NCI-H2196 treated with DMSO at 0.1 percent for 48 hours (cell line): ENCODE results near the gene ENTPD1.
"Not testable (repeated sequence)": the region's sequence is repeated elsewhere in the genome, so short reads cannot be mapped to it uniquely, and the experiment has no call there.

Source experiments
- DNase-seq: peaks from one replicate; lab custom pipeline; 2025; ENCODE audit not compliant: unreplicated experiment; lab: John Stamatoyannopoulos, UW

The ENTPD1 gene

GRCh38 chr10:95861386-95861785 is 105.4 kb downstream of the ENTPD1 start:
- no peak for DNase-seq

DNA sequence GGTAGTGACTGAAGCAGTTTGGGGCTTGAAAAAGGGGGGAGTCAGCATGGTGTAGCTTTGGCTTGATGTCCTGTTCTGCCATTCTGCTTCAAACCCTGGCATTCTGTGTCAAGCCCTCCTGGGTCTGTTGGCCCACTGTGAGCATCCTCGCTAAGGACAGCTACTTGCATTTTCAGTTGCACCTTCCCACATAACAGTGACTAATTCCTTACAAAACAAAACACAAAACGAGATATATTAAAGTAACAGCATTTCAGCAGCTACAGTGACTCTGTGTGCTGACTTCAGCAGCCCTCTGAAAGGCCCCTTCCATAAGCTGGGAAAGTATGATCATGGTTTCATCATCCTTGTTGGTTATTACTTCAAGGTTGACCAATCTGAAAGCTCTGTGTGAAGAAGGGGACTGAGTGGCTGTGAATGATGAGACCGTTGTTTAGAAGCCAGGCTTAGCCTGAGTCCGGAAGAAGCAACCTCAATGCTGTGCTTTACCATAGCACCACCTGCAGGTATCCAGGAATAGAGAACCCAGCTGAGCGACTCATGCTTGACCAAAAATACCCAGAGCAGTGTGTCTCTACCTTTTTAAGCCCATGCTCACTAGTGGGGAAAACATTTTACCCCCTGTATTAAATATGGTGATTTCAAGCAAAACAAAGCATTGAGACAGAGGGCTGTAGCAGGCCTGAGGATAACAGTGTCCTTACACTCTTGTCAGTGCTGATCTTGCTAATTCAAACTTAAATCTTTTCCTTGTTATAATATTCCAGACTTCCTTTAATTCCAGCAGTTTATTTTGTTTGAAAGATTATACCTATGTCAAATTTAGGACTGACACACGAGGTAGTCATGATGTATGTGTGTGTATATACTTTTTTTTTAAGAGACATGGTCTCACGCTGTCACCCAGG is 109.2 kb downstream of the ENTPD1 start:
- DNase-seq: no peak

GRCh38 chr10:95865814-95866466 is 110.0 kb downstream of the ENTPD1 start:
- no peak for DNase-seq

DNA sequence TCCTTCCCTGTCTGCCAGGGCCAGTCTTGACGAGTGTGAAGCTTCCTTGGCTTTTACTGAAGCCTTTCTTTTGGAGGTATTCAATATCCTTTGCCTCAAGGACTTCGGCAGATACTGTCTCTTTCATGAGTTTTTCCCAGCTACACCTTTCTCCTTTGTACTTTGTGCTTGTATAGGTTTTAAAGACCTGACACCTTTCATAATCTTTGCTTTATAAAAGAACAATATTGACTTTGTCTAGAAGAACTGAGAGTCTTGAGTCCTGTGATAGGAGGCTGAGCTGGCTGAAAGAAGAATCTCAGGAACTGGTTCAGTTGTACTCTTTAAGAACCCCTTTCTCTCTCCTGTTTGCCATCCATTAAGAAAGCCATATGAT is 110.5 kb downstream of the ENTPD1 start:
- no peak for DNase-seq

DNA sequence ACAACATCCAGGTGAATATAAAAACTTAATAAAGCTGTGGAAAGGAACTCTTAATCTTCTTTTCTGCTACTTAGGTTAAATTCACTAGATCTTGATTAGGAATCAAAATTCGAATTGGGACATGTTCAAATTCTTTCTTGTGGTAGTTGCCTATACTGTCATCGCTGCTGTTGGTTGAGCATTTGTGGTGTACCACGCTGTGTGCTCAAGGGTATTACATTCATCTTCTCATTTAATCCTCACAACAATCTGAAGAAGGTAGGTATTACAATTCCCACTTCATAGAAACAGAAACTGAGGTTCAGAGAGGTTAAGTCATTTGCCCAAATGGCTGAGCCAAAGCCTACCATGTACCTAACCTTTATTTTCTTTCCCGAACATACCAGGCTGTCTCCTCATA is 111.9 kb downstream of the ENTPD1 start:
- DNase-seq: no peak

GRCh38 chr10:95872158-95872711 is 116.3 kb downstream of the ENTPD1 start:
- DNase-seq: no peak

DNA sequence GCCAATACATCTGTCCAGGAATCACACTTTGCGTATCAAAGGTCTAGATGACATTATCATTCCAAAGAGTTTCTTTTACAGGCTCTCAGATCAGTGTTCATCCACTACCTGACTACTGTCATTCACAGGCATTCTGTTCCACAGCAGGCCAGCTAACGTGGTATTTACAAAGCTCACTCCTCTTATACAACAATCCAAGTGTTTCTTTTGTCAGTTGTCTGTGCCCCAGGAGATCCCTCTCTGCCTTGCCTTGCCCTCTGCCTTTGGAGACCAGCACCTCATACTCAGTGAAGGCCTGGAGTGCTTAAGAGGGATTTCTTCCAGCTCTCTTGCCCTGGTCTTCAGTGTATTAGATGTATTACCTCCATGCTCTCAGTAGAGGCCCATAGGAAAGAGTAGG is 117.2 kb downstream of the ENTPD1 start:
- DNase-seq: no peak

GRCh38 chr10:95873651-95874050 is 117.7 kb downstream of the ENTPD1 start:
- no peak for DNase-seq

- DNase-seq: not testable (repeated sequence)
These were observed 118.8 kb downstream of the ENTPD1 start for GRCh38 chr10:95874783-95875182.

GRCh38 chr10:95876756-95877155 is 120.8 kb downstream of the ENTPD1 start:
- DNase-seq: no peak

DNA sequence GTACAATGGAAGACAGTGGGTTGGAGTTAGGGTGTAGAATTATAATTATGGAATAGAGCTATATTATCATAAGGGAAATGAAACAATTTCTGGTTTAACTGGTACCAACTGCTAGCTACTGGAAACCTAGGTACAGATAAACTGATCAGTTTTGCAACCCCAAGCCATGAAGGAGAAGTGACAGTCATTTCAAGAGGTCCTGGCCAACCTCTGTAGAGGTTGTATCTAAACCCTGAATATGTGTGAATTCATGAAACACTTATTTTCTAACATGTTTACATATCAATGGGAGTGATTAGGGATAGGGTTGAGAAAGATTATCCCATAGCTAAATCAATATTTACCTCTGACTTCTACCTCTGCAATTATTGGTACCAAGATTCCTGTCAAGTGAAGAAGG is 121.9 kb downstream of the ENTPD1 start:
- DNase-seq: no peak

DNA sequence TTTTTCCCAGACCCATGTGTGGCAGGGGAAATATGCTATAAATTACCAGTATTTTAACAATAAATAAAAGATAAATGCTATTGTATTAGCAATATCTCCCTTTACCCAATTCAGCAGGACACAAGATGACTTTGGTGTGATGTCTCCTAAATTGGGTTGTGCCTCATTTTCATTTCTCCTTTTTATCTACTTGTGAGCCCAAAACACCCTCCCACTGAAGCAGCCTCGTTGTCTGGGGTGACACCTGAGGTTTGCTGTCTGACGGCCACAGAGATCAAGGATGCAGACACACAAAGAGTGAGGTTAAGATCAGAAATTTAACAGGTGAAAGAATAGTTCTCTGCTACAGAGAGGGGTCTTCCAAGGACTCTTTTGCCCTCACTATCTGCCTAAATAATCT is 124.7 kb downstream of the ENTPD1 start:
- DNase-seq: no peak

DNA sequence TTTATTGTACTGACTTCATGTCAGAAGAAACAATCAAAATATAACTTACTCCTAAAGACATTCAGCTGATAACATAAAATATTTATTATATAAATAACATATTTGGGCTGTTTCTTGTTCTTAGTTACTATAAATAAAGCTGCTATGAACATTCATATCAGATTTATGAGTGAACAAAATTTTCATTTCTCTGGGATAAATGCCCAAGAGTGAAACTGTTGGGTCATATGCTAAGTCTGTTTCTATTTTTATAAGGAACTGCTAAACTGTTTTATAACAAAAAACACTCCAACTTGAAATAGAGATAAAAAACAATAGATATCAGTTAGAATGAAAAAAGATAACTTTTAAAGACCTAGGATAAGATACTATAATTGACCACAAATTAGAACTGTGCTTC is 125.4 kb downstream of the ENTPD1 start:
- no peak for DNase-seq

DNA sequence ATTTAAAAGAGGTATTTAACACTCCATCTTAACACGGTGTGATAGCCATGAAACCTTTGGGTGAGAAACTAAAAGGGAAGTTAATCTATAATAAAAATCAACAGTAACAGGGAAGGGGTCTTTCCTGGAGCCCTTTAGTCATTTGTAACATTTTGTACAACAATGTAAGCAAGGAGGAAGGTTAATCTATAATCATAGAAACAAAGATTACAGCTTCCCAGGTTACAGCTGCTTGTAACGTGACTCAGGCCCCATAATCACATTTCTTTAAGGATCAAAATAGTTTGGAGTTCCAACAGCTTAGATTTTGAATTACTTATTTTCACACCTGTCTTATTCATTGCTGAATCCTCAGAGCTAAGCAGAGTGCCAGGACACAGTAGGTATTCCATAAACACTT is 133.9 kb downstream of the ENTPD1 start:
- no peak for DNase-seq

- DNase-seq: no peak
These were observed 140.3 kb downstream of the ENTPD1 start for GRCh38 chr10:95896071-95896850.

DNA sequence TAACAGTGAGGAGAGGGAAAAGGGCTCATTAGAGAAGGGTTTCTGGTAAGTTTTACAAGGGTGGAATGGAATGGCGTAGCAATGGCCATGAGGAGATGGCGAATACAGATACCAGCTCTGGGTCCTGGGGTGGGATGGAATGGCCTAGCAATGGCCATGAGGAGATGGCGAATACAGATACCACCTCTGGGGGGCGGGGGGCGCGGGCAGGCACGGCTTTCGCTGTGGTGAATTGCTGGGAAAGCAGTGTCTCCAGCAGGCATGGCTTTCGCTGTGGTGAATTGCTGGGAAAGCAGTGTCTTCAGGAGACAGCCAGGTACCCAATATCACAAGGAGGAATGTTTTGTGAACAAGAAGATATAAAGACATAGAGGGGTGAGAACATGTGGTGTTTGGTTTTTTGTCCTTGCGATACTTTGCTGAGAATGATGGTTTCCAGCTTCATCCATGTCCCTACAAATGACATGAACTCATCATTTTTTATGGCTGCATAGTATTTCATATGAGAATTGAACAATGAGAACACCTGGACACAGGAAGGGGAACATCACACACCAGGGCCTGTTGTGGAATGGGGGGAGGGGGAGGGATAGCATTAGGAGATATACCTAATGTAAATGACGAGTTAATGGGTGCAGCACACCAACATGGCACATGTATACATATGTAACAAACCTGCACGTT is 150.1 kb downstream of the ENTPD1 start:
- not testable (repeated sequence) for DNase-seq

- no peak for DNase-seq
These were observed 150.9 kb downstream of the ENTPD1 start for GRCh38 chr10:95906677-95907455.

DNA sequence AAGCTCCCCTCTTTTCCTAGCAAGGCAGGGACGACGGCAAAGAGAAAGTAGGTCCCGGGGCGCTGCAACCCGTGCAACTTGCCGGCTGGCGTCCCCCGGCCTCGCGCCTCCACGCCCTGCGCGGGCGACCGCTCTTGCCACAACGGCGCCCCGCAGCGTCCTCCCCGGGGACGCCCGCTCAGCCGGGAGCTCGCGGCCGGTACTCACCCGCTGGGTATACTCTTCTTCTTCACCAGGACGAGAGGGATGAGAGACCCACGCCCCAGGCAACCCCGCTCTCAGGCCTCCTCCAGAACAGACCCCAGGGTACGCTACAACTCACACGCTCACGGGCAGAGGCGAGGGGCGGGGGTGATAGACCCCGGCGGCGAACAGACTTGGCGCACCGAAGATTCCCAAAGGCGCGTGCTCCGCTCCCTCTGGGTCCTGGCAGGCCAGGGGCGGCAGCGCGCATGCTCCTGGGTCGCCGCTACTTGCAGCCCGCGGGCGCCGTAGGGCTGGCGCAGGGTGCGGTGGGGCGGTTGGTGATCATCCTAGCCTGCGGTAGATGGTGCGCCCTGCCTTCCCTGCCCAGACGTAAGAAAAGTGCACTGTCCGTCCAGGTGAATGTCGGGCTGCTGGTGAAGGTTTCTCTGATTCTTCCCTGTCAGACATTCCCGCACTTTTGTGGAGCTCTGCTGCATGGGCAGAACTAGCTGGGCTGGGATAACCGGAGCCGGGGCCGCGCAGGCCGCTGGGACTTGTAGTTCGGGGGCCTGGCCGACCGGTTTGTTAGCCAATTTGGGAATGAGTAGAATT is 151.7 kb downstream of the ENTPD1 start, which contains the start of gene CC2D2B:
Gene CC2D2B (plus strand): TSS at position 520 of the 798 bp plus-strand sequence. CDS start 3,349 bp downstream, outside the sequence.
- DNase-seq: peak; percentile 32

DNA sequence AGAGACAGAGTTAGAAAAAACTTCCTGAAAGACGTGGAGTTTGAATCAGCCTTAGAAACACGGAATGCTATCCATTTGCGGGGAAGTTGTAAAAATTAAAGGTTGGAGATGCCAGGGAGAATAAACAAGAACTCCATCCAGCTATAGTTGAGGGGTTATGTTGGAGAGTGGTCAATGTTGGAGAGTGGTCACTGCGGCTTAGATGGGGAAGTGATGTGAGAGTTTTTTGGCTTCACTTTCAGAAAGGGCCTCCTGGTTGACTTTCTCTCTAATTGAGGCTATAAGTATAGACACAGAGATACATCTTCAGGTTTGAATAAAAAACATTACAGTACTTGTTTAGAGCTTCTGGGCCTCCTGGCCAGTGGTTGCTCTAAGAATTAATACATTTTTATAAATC is 152.5 kb downstream of the ENTPD1 start:
- DNase-seq: no peak
